ENCODE results near the gene CALD1. TPM values are rescaled to one million over a fixed set of nuclear protein-coding genes. Genes with fewer than 3 reads are reported as not detected.

CALD1 gene
- total RNA-seq, 1 experiment from 2014 or later = 147 TPM

DNA sequence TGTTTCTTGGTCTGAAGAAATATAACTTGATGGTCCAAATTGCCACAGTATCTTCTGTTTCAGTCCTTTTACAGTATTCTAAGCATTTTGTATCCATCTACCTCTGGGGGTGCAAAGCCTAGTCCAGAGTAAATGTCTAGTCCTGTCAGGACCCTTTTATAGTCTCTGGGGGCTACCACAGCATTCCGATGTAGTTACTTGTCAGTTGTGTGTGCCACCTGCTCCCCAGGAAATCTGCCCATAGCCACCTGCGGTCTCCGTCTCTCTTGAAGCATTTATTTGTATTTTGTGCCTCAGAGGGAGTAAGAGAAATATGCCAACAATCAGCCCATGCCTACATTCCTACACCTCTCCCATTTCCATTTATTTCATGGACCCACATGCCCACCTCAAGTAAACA is 219.7 kb downstream of the CALD1 start (continued):
- TF ChIP-seq, protein P1, sequence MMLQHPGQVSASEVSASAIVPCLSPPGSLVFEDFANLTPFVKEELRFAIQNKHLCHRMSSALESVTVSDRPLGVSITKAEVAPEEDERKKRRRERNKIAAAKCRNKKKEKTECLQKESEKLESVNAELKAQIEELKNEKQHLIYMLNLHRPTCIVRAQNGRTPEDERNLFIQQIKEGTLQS (CRISPR knock-in tag; conservative IDR thresholded peaks at IDR 0.05) = no peak

DNA sequence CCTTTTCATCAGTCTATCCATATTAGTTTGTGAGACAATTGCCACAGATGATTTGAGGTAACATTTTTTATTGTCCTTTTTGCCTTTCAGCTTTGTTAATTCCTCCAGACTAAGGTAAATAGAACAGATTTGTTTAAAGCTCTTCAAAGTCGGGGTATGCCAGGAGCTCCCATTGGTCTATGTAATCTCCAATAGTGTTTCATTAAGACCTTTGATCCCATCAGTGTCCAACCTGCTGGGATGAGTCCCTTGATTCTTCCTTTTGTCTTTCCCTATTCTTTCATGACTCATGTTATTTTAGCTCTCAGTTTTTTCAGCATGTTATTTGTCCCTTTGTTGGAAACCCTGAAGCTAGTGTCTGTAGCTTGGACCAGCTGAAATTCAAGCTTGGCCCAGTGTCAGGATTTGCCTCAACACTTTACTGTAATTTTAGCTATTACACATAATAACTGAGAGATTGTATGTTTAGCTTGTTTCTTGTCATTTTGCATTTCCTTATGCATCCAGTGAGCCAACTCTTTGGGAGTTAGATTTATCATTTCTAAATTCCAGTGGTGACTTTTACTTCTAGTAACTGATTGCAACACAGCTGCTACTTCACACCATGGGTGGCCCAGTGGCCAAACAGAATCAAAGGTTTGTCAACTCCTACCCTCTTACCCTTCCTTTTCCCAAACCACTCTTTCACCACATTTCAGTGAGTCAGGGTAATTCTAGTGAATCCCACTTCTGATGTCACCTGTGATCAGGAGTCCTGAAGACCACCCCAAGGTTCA is 222.1 kb downstream of the CALD1 start:
- CTCF ChIA-PET = no interaction called here
- POLR2A ChIA-PET = interaction anchor here (0.8 kb wide), 1 partner anchor 15 kb away, joined by 3 read pairs; the partner anchor contains the start of gene AGBL3
- ATAC-seq = no peak

DNA sequence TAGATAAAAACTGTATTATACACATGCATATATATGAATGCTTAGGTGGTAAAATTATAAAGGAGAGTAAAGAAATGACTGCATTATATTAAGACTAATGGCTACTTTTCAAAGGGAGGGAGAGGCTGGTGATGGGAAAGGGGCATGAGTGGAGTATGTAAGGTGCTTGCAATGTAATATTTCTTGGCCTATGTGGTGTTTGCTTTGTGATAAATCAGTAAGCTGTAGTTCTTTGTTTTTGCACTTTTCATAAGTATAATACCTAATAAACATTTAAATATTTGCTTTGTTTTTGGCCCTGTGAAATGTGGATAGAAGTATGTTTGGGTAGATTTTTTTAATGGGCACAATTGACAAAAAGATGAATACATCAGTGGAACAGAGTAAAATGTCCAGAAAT is 232.8 kb downstream of the CALD1 start:
- Mint-ChIP-seq H3K27me3 (ENCODE audit: low read depth) (no peaks in the 10 kb centered on the region; the same call in 1 of the 2 replicates), H3K4me3 (no peak overlapping the region), H3K27ac (no peak overlapping the region), H3K4me1 (no peaks in the 10 kb centered on the region), H3K36me3 (no peaks in the 10 kb centered on the region), H3K9me3 (peaks cover 14% of the 10 kb centered on the region)
- ChIA-PET CTCF (no interaction called here), POLR2A (no interaction called here)
- ATAC-seq = no peak
- DNase-seq (ENCODE audit: low spot score) = no peak
- TF ChIP-seq, protein P2, sequence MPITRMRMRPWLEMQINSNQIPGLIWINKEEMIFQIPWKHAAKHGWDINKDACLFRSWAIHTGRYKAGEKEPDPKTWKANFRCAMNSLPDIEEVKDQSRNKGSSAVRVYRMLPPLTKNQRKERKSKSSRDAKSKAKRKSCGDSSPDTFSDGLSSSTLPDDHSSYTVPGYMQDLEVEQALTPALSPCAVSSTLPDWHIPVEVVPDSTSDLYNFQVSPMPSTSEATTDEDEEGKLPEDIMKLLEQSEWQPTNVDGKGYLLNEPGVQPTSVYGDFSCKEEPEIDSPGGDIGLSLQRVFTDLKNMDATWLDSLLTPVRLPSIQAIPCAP (CRISPR knock-in tag; IDR thresholded peaks at IDR 0.05) = no peak
- TF ChIP-seq, protein P3, sequence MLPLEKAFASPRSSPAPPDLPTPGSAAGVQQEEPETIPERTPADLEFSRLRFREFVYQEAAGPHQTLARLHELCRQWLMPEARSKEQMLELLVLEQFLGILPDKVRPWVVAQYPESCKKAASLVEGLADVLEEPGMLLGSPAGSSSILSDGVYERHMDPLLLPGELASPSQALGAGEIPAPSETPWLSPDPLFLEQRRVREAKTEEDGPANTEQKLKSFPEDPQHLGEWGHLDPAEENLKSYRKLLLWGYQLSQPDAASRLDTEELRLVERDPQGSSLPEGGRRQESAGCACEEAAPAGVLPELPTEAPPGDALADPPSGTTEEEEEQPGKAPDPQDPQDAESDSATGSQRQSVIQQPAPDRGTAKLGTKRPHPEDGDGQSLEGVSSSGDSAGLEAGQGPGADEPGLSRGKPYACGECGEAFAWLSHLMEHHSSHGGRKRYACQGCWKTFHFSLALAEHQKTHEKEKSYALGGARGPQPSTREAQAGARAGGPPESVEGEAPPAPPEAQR (CRISPR knock-in tag; IDR thresholded peaks at IDR 0.05) = no peak
- no peak for TF ChIP-seq ZNF423 (CRISPR knock-in tag; IDR thresholded peaks at IDR 0.05)
- TF ChIP-seq, protein P1 (CRISPR knock-in tag; conservative IDR thresholded peaks at IDR 0.05) = no peak

More for the DNA sequence above, 222.1 kb downstream of the CALD1 start:
- Mint-ChIP-seq H3K4me3 (no peak overlapping the region), H3K4me1 (no peaks in the 10 kb centered on the region), H3K27me3 (ENCODE audit: low read depth) (no peaks in the 10 kb centered on the region), H3K36me3 (peaks cover under 1% of the 10 kb centered on the region; the same call in 1 of the 2 replicates), H3K9me3 (peaks cover 4% of the 10 kb centered on the region), H3K27ac (no peak overlapping the region)
- no peak for DNase-seq (ENCODE audit: low spot score)
- TF ChIP-seq NFYB (CRISPR knock-in tag; conservative IDR thresholded peaks at IDR 0.05; ENCODE audit: low read depth) (no peak), ZNF317 (CRISPR knock-in tag; IDR thresholded peaks at IDR 0.05; ENCODE audit: borderline replicate concordance, low read depth) (no peak), ZBTB21 (CRISPR knock-in tag; IDR thresholded peaks at IDR 0.05; ENCODE audit: borderline replicate concordance) (no peak), STAT6 (CRISPR knock-in tag; conservative IDR thresholded peaks at IDR 0.05; ENCODE audit: low read depth) (no peak)

Other genes with a start within 250 kb of the CALD1 start
- gene AKR1B15, start 230.5 kb upstream of the CALD1 start, total RNA-seq (2021) = not detected in 3 replicates
- 12.5 to 15.6 TPM (median 14.6 TPM) in 3 replicates for gene BPGM, start 132.8 kb upstream of the CALD1 start, total RNA-seq (2021)
- 1.6 to 2.1 TPM (median 2.0 TPM) in 3 replicates for gene AGBL3, start 206.9 kb downstream of the CALD1 start, total RNA-seq (2021)

Measured in WTC11 (cell line).